ENCODE data around the gene CARS1.

DNA sequence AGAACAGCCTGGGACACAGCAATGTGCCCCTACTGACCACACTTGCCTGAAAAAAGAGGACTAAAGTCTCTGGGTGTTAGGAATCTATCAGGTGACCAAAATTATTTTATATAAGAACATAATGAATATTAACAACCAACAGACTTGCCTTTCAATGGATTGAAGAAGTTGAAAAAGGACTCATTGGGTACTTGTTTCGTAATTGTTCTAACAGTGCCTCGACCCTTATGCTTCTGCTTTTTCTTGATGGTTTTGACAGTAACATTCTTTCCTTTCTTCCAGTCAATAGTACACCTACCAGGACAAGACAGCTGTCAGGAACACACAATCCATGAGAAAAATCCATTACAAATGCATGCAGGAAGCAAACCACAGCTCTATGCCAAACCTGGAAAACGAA, 99.0 kb downstream of the CARS1 start:
- TF ChIP-seq, protein P1, sequence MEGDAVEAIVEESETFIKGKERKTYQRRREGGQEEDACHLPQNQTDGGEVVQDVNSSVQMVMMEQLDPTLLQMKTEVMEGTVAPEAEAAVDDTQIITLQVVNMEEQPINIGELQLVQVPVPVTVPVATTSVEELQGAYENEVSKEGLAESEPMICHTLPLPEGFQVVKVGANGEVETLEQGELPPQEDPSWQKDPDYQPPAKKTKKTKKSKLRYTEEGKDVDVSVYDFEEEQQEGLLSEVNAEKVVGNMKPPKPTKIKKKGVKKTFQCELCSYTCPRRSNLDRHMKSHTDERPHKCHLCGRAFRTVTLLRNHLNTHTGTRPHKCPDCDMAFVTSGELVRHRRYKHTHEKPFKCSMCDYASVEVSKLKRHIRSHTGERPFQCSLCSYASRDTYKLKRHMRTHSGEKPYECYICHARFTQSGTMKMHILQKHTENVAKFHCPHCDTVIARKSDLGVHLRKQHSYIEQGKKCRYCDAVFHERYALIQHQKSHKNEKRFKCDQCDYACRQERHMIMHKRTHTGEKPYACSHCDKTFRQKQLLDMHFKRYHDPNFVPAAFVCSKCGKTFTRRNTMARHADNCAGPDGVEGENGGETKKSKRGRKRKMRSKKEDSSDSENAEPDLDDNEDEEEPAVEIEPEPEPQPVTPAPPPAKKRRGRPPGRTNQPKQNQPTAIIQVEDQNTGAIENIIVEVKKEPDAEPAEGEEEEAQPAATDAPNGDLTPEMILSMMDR (conservative IDR thresholded peaks at IDR 0.05; ENCODE audit: low read length) = no peak
- TF ChIP-seq EZH2phosphoT487 (IDR thresholded peaks at IDR 0.05; ENCODE audit: borderline replicate concordance) = no peak
